IMR-90 (cell line): ENCODE results near the gene MLF2.

Experiments
- CEBPB ChIP-seq: IDR thresholded peaks from 2 replicates; pipeline ENCODE4 v1.6.1; 2012; ENCODE audit warnings: low read depth, low read length, improper control_type of control experiment
- CHD1 ChIP-seq: IDR thresholded peaks from 2 replicates; pipeline ENCODE4 v1.6.1; 2012; ENCODE audit warnings: low read depth, low read length, improper control_type of control experiment
- CTCF ChIP-seq: conservative IDR thresholded peaks from 2 replicates; pipeline ENCODE4 v1.5.1; 2012; ENCODE audit warnings: mild to moderate bottlenecking, low read depth, low read length, improper control_type of control experiment
- MAFK ChIP-seq: IDR thresholded peaks from 2 replicates; pipeline ENCODE4 v1.6.1; 2012; ENCODE audit warnings: low read depth, low read length, improper control_type of control experiment
- POLR2A ChIP-seq: IDR thresholded peaks from 2 replicates; pipeline ENCODE4 v1.6.1; 2012; ENCODE audit warnings: mild to moderate bottlenecking, low read depth, low read length
- RCOR1 ChIP-seq: IDR thresholded peaks from 2 replicates; pipeline ENCODE4 v1.6.1; 2012; ENCODE audit warnings: mild to moderate bottlenecking, low read length, improper control_type of control experiment; ENCODE audit not compliant: insufficient replicate concordance
- TF ChIP-seq, protein P1 (sequence below): fragments of 150-350 bp; IDR thresholded peaks from 2 replicates; pipeline ENCODE4 v1.6.1; 2017; ENCODE audit warnings: mild to moderate bottlenecking, antibody characterized with exemption, low read length, low read depth

- TF ChIP-seq RCOR1 (no peak), CTCF (no peak), POLR2A (no peak), CHD1 (no peak), CEBPB (no peak), MAFK (no peak)
- TF ChIP-seq, protein P1, sequence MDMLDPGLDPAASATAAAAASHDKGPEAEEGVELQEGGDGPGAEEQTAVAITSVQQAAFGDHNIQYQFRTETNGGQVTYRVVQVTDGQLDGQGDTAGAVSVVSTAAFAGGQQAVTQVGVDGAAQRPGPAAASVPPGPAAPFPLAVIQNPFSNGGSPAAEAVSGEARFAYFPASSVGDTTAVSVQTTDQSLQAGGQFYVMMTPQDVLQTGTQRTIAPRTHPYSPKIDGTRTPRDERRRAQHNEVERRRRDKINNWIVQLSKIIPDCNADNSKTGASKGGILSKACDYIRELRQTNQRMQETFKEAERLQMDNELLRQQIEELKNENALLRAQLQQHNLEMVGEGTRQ, result no peak
Observed at GRCh38 chr12:6782850-6783566, 30.1 kb upstream of the MLF2 start.
